Endothelial cell of umbilical vein (primary cell): ENCODE results near the gene SGCG. TPM values are rescaled to one million over a fixed set of nuclear protein-coding genes. Genes with fewer than 3 reads are reported as not detected.

Source experiments
- BruUV-seq: library from RNA; stranded (reverse); fragments of 400-500 nt; replicated peaks from 2 replicates; lab custom pipeline; 2021; lab: Mats Ljungman, UMichigan
- CTCF ChIA-PET: fragments of 300-600, 350-600 bp; sonication (Branson Sonifier 250); formaldehyde crosslinking; loops from one replicate; lab custom pipeline; 2021; ENCODE audit warnings: antibody characterized with exemption, inconsistent platforms; lab: Charles Lee
- POLR2A ChIA-PET: fragments of 300-600, 350-600 bp; sonication (Branson Sonifier 250); formaldehyde crosslinking; loops from one replicate; lab custom pipeline; 2021; ENCODE audit warnings: antibody characterized with exemption, inconsistent platforms; lab: Charles Lee
- DNase-seq: peaks from one replicate; pipeline ENCODE4 v3.0.0-alpha.2; 2011; ENCODE audit warnings: low read depth, low spot score
- FAIRE-seq: peaks from 2 replicates; lab custom pipeline; 2011; peaks lifted over from hg19 to GRCh38; lab: Jason Lieb, UNC
- H2AFZ ChIP-seq: 2 replicates; pipeline ENCODE4 v1.6.0; 2012; ENCODE audit warnings: low read depth, low read length, control low read depth, inconsistent platforms
- H3K27ac ChIP-seq: 2 replicates; pipeline ENCODE4 v1.5.1; 2011; ENCODE audit warnings: low read depth, mild to moderate bottlenecking, control low read depth, low read length, moderate library complexity; ENCODE audit not compliant: insufficient read depth
- H3K27me3 ChIP-seq, 2 experiments: 2 replicates each; pipeline versions ENCODE4 v1.6.0 to v1.6.1; 2011; ENCODE audit warnings: low read length in 2 of 2, mixed read lengths in 1 of 2; ENCODE audit not compliant: control insufficient read depth in 2 of 2, insufficient read depth in 2 of 2
- H3K36me3 ChIP-seq, 2 experiments: 2 replicates in 1 of 2; 3 replicates in 1 of 2; pipeline ENCODE4 v1.5.1; 2011; ENCODE audit warnings: low read length in 2 of 2, mild to moderate bottlenecking in 1 of 2, moderate library complexity in 1 of 2; ENCODE audit not compliant: control insufficient read depth in 2 of 2, insufficient read depth in 2 of 2; ENCODE audit errors: extremely low read depth in 1 of 2
- H3K4me1 ChIP-seq: 3 replicates; pipeline ENCODE4 v1.5.1; 2011; ENCODE audit warnings: mild to moderate bottlenecking, low read length; ENCODE audit not compliant: control insufficient read depth, insufficient read depth; ENCODE audit errors: extremely low read depth
- H3K4me2 ChIP-seq: 2 replicates; pipeline ENCODE4 v1.6.1; 2011; ENCODE audit warnings: low read length, control low read depth, mixed read lengths; ENCODE audit not compliant: insufficient read depth
- H3K4me3 ChIP-seq, 3 experiments: fragments of 200-600 bp in 1 of 3; sonication (generic), shearing (Covaris generic) in 1 of 3; replicated peaks in 1 of 3; 2 replicates each; pipeline ENCODE4 v1.5.1; 2011 to 2016; ENCODE audit warnings: control low read depth in 3 of 3, low read length in 3 of 3, mild to moderate bottlenecking in 2 of 3, inconsistent platforms in 1 of 3, low read depth in 1 of 3, moderate library complexity in 1 of 3; ENCODE audit not compliant: insufficient read depth in 1 of 3
- H3K79me2 ChIP-seq: 2 replicates; pipeline ENCODE4 v1.6.0; 2012; ENCODE audit warnings: low read length, inconsistent platforms; ENCODE audit not compliant: control insufficient read depth, insufficient read depth
- H3K9ac ChIP-seq: replicated peaks from 2 replicates; pipeline ENCODE3; 2011; ENCODE audit warnings: low read length, control low read depth; ENCODE audit not compliant: insufficient read depth; ENCODE audit errors: extremely low read depth
- H3K9me1 ChIP-seq: replicated peaks from 3 replicates; pipeline ENCODE4 v1.6.0; 2011; ENCODE audit warnings: mild to moderate bottlenecking, low read length; ENCODE audit not compliant: control insufficient read depth, insufficient read depth; ENCODE audit errors: extremely low read depth
- H3K9me3 ChIP-seq: replicated peaks from 2 replicates; pipeline ENCODE4 v1.5.1; 2012; ENCODE audit warnings: low read length, inconsistent platforms; ENCODE audit not compliant: control insufficient read depth, insufficient read depth
- H4K20me1 ChIP-seq: replicated peaks from 2 replicates; pipeline ENCODE3; 2011; ENCODE audit warnings: mild to moderate bottlenecking, low read length; ENCODE audit not compliant: control insufficient read depth, insufficient read depth; ENCODE audit errors: extremely low read depth
- EZH2 ChIP-seq: IDR thresholded peaks from 2 replicates; pipeline ENCODE4 v1.6.1; 2012; ENCODE audit warnings: borderline replicate concordance, low read depth, mild to moderate bottlenecking, moderate library complexity, low read length, inconsistent platforms; ENCODE audit not compliant: severe bottlenecking
- FOS ChIP-seq: IDR thresholded peaks from 2 replicates; pipeline ENCODE4 v1.6.1; 2011; ENCODE audit warnings: mild to moderate bottlenecking, low read length, moderate library complexity, borderline replicate concordance; ENCODE audit not compliant: insufficient read depth
- GATA2 ChIP-seq: IDR thresholded peaks from 2 replicates; pipeline ENCODE4 v1.7.0; 2011; ENCODE audit warnings: low read depth, mild to moderate bottlenecking, moderate library complexity, mixed read lengths, low read length; ENCODE audit not compliant: insufficient read length, insufficient read depth
- JUN ChIP-seq: IDR thresholded peaks from 2 replicates; pipeline ENCODE4 v1.6.1; 2011; ENCODE audit warnings: borderline replicate concordance, low read depth; ENCODE audit not compliant: insufficient read length, insufficient read depth
- MYC ChIP-seq: IDR thresholded peaks from one replicate; pipeline ENCODE4 v1.6.1; 2011; ENCODE audit warnings: mild to moderate bottlenecking, low read depth, low read length
- POLR2A ChIP-seq: IDR thresholded peaks from 2 replicates; pipeline ENCODE4 v1.6.1; 2012; ENCODE audit warnings: low read depth, mild to moderate bottlenecking, control low read depth, low read length
- POLR2AphosphoS5 ChIP-seq: IDR thresholded peaks from 2 replicates; pipeline ENCODE4 v1.6.1; 2012; ENCODE audit warnings: low read depth, mild to moderate bottlenecking, control low read depth, low read length, moderate library complexity; ENCODE audit not compliant: insufficient read depth
- dilution Hi-C: fragments of 300-500 bp; cut with MboI; formaldehyde crosslinking; loops from one replicate; pipeline ENCODE4 v1.15.0; 2019; ENCODE audit warnings: low sequenced_read_pairs; ENCODE audit not compliant: extremely low pct_ligation_motif_present
- intact Hi-C: fragments of 100-400 bp; cut with micrococcal nuclease; formaldehyde crosslinking; loops from one replicate; pipeline ENCODE4 v1.10.0; 2022
- polyA plus RNA-seq, 4 experiments: library from polyadenylated mRNA; depleted of rRNA in 3 of 4; stranded (reverse) in 3 of 4; unstranded in 1 of 4; fragments of >200 nt; gene quantifications; 2 replicates each; pipeline versions ENCODE4 v1.2.1 to v1.2.3, GENCODE V29; 2011 to 2012; ENCODE audit warnings: missing spikeins in 1 of 4
- total RNA-seq: library from RNA; stranded (reverse); gene quantifications from 2 replicates; pipeline ENCODE4 v1.2.3, GENCODE V29; 2021
- TF ChIP-seq, protein P1 (sequence below): IDR thresholded peaks from 2 replicates; pipeline ENCODE4 v1.6.1; 2011; ENCODE audit not compliant: insufficient read depth, insufficient read length
- TF ChIP-seq, protein P2 (sequence below), 2 donors: IDR thresholded peaks; 1 replicate in 1 of 2; 2 replicates in 1 of 2; pipeline ENCODE4 v1.5.1; 2011; ENCODE audit warnings: low read length in 2 of 2, mild to moderate bottlenecking in 2 of 2, moderate library complexity in 2 of 2, control low read depth in 1 of 2, inconsistent platforms in 1 of 2, low read depth in 1 of 2; ENCODE audit not compliant: insufficient read depth in 1 of 2; ENCODE audit errors: extremely low read depth in 1 of 2

Gene SGCG
- total and polyA plus RNA-seq, 2 donors (not counting 3 experiments of a cell fraction or from before 2014, with no cell fraction given) = 0.22 TPM; not detected in 1

DNA sequence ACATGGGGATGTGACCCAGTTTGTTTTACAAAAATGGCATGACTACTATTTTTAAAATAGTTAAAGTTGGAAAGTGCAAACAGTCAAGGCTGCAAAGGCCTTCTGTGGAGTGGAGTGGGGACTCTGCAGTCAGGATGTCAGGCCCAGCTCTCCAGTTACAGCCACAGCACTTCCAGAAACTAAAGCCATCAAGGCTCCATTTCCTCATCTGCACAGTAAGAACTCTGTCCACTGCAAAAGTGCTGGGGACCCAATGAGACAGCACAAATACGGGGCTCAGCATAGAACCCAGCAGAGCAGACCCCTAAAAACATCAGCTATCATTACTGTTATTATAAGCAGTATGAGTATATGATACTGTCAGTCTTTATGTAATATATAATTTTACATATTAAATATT lies 179.1 kb downstream of the SGCG start:
- no peaks in the 10 kb centered on the region for H3K4me1 ChIP-seq
- H3K36me3 ChIP-seq = peaks cover 11 to 28% of the 10 kb centered on the region in 2 experiments
- intact Hi-C loops (no loop called here), dilution Hi-C loops (no loop called here)
- no peak for TF ChIP-seq POLR2AphosphoS5
- TF ChIP-seq FOS = no peak
- TF ChIP-seq, protein P1, sequence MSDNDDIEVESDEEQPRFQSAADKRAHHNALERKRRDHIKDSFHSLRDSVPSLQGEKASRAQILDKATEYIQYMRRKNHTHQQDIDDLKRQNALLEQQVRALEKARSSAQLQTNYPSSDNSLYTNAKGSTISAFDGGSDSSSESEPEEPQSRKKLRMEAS = no peak
- no peak for TF ChIP-seq MYC
- TF ChIP-seq, protein P2, sequence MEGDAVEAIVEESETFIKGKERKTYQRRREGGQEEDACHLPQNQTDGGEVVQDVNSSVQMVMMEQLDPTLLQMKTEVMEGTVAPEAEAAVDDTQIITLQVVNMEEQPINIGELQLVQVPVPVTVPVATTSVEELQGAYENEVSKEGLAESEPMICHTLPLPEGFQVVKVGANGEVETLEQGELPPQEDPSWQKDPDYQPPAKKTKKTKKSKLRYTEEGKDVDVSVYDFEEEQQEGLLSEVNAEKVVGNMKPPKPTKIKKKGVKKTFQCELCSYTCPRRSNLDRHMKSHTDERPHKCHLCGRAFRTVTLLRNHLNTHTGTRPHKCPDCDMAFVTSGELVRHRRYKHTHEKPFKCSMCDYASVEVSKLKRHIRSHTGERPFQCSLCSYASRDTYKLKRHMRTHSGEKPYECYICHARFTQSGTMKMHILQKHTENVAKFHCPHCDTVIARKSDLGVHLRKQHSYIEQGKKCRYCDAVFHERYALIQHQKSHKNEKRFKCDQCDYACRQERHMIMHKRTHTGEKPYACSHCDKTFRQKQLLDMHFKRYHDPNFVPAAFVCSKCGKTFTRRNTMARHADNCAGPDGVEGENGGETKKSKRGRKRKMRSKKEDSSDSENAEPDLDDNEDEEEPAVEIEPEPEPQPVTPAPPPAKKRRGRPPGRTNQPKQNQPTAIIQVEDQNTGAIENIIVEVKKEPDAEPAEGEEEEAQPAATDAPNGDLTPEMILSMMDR (IDR thresholded peaks at IDR 0.05; ENCODE audit: extremely low read depth in 1 of 2, insufficient read depth in 1 of 2, low read depth in 1 of 2, low read length in 2 of 2) = no peak
- no peak for TF ChIP-seq GATA2
- no peak for TF ChIP-seq POLR2A
- no peak for TF ChIP-seq JUN
- no peak for TF ChIP-seq EZH2
- no peak overlapping the region for H3K9ac ChIP-seq
- H3K4me3 ChIP-seq = no peak overlapping the region
- CTCF ChIA-PET = no interaction called here
- BruUV-seq = no TSS peak
- no peak overlapping the region for H3K4me2 ChIP-seq
- no peaks in the 10 kb centered on the region for H3K9me3 ChIP-seq
- no peak overlapping the region for H2AFZ ChIP-seq
- POLR2A ChIA-PET = no interaction called here
- H4K20me1 ChIP-seq = no peaks in the 10 kb centered on the region
- H3K9me1 ChIP-seq = no peaks in the 10 kb centered on the region
- no peak for DNase-seq
- no peak for FAIRE-seq
- no peaks in the 10 kb centered on the region for H3K27me3 ChIP-seq
- no peak overlapping the region for H3K27ac ChIP-seq
- H3K79me2 ChIP-seq = peaks cover 46% of the 10 kb centered on the region
